ENCODE results near the gene SMAGP. TPM values are rescaled to one million over a fixed set of nuclear protein-coding genes. Genes with fewer than 3 reads are reported as not detected.

The SMAGP gene
- total and polyA plus RNA-seq, 2 donors (not counting 3 experiments of a cell fraction or from before 2014, with no cell fraction given): 21.4 to 26.2 TPM

- ChIA-PET CTCF (no interaction called here), POLR2A (no interaction called here)
- no peak overlapping the region for H3K4me2 ChIP-seq (ENCODE audit: insufficient read depth, low read length)
- DNase-seq (ENCODE audit: low read depth, low spot score): no peak
- H3K79me2 ChIP-seq (ENCODE audit: control insufficient read depth, insufficient read depth, low read length): no peaks in the 10 kb centered on the region
- BruUV-seq (replicated peaks): no TSS peak
- no peaks in the 10 kb centered on the region for H3K9me1 ChIP-seq (replicated peaks; ENCODE audit: control insufficient read depth, extremely low read depth, insufficient read depth, low read length)
- no peak for TF ChIP-seq FOS (IDR thresholded peaks at IDR 0.05; ENCODE audit: borderline replicate concordance, insufficient read depth, low read length)
- TF ChIP-seq CTCF (IDR thresholded peaks at IDR 0.05; ENCODE audit: extremely low read depth in 1 of 2, insufficient read depth in 1 of 2, low read depth in 1 of 2, low read length in 2 of 2): no peak
- TF ChIP-seq JUN (IDR thresholded peaks at IDR 0.05; ENCODE audit: borderline replicate concordance, insufficient read depth, insufficient read length, low read depth): no peak
- TF ChIP-seq MYC (IDR thresholded peaks at IDR 0.05; ENCODE audit: low read depth, low read length): no peak
- TF ChIP-seq POLR2AphosphoS5 (IDR thresholded peaks at IDR 0.05; ENCODE audit: insufficient read depth, low read depth, low read length): no peak
- no peak for TF ChIP-seq POLR2A (IDR thresholded peaks at IDR 0.05; ENCODE audit: low read depth, low read length)
- TF ChIP-seq, protein P1, sequence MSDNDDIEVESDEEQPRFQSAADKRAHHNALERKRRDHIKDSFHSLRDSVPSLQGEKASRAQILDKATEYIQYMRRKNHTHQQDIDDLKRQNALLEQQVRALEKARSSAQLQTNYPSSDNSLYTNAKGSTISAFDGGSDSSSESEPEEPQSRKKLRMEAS (IDR thresholded peaks at IDR 0.05; ENCODE audit: insufficient read depth, insufficient read length): no peak
- TF ChIP-seq EZH2 (IDR thresholded peaks at IDR 0.05; ENCODE audit: borderline replicate concordance, low read depth, low read length, severe bottlenecking): no peak
- no peak for TF ChIP-seq GATA2 (IDR thresholded peaks at IDR 0.05; ENCODE audit: insufficient read depth, insufficient read length, low read depth, low read length)
- dilution Hi-C loops (cut with MboI; ENCODE audit: extremely low pct_ligation_motif_present, low sequenced_read_pairs) (no loop called here), intact Hi-C loops (cut with micrococcal nuclease) (no loop called here)
- no peak for FAIRE-seq
- no peaks in the 10 kb centered on the region for H3K36me3 ChIP-seq (ENCODE audit: control insufficient read depth in 2 of 2, extremely low read depth in 1 of 2, insufficient read depth in 2 of 2, low read length in 2 of 2)
- no peaks in the 10 kb centered on the region for H3K27me3 ChIP-seq (ENCODE audit: control insufficient read depth in 2 of 2, insufficient read depth in 2 of 2, low read length in 2 of 2)
- no peak overlapping the region for H2AFZ ChIP-seq (ENCODE audit: low read depth, low read length)
- no peak overlapping the region for H3K4me3 ChIP-seq (replicated peaks in 1 of 3; ENCODE audit: insufficient read depth in 1 of 3, low read depth in 1 of 3, low read length in 3 of 3)
- H3K9ac ChIP-seq (replicated peaks; ENCODE audit: extremely low read depth, insufficient read depth, low read length): no peak overlapping the region
- no peaks in the 10 kb centered on the region for H3K9me3 ChIP-seq (replicated peaks; ENCODE audit: control insufficient read depth, insufficient read depth, low read length)
- H3K27ac ChIP-seq (ENCODE audit: insufficient read depth, low read depth, low read length): no peak overlapping the region
- no peaks in the 10 kb centered on the region for H3K4me1 ChIP-seq (ENCODE audit: control insufficient read depth, extremely low read depth, insufficient read depth, low read length)
- H4K20me1 ChIP-seq (replicated peaks; ENCODE audit: control insufficient read depth, extremely low read depth, insufficient read depth, low read length): no peaks in the 10 kb centered on the region
Observed at GRCh38 chr12:51198568-51199365, 71.4 kb downstream of the SMAGP start.
